ENCODE data around the gene HAND1.

The HAND1 gene

DNA sequence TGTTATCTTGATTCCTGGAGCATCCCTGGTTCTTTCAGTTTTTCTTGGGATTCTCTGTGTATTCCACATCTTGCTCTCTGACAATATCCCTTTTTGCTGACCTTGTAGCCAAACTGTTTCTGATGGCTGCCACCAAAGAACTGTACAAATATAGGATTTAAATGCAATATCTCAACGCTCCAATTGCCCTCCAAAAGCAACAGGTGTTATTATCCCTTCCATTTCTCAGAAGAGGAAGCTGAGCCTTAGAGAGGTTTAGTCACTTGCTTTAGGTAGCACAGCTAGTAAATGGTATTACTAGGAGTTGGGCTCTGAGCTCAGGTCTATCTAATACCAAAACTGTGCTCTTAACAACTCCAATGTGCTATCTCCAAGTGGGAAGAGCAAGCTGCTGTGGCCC, 24.2 kb upstream of the HAND1 start:
- Histone ChIP-seq H3K79me2 (ENCODE audit: control insufficient read depth, insufficient read depth, low read length, poor library complexity) (no peaks in the 10 kb centered on the region), H3K18ac (ENCODE audit: low read length) (no peak overlapping the region), H3K36me3 (ENCODE audit: control insufficient read depth in 1 of 2, insufficient read depth in 2 of 2, low read length in 2 of 2) (no peaks in the 10 kb centered on the region), H3K27ac (ENCODE audit: low read depth, low read length) (no peak overlapping the region), H2BK5ac (ENCODE audit: low read depth, low read length, poor library complexity) (no peak overlapping the region), H4K8ac (ENCODE audit: low read depth, low read length) (no peak overlapping the region), H2AK5ac (ENCODE audit: low read length) (peak overlapping the region; percentile 50), H3K79me1 (ENCODE audit: low read length) (peaks cover 14% of the 10 kb centered on the region), H3K9me3 (ENCODE audit: insufficient read depth, low read depth, low read length) (no peaks in the 10 kb centered on the region), H2AFZ (ENCODE audit: insufficient read depth, low read length, poor library complexity) (no peak overlapping the region), H3K27me3 (ENCODE audit: insufficient read depth, low read length) (no peaks in the 10 kb centered on the region), H4K12ac (ENCODE audit: low read depth, low read length) (no peak overlapping the region), H3K9ac (ENCODE audit: low read length) (no peak overlapping the region), H3K4me2 (ENCODE audit: low read length) (no peak overlapping the region), H3K14ac (ENCODE audit: low read length) (no peak overlapping the region), H3K4ac (ENCODE audit: low read depth, low read length) (no peak overlapping the region), H3K4me3 (ENCODE audit: low read depth, low read length) (no peak overlapping the region), H3K23ac (ENCODE audit: low read length) (no peak overlapping the region), H2BK120ac (ENCODE audit: insufficient read depth, low read length, poor library complexity) (no peak overlapping the region), H3K4me1 (ENCODE audit: control insufficient read depth in 1 of 2, insufficient read depth in 2 of 2, low read length in 2 of 2) (peaks cover 15 to 21% of the 10 kb centered on the region in 2 experiments), H4K91ac (ENCODE audit: low read depth, low read length) (no peak overlapping the region), H2BK12ac (ENCODE audit: low read length) (peak overlapping the region; percentile 26)
- no CpG with 5 or more reads among the region's 1 CpG for whole genome bisulfite sequencing (ENCODE audit: extremely low coverage, insufficient coverage, insufficient read length)
- DNase-seq: no peak

- WGBS (ENCODE audit: extremely low coverage, insufficient coverage, insufficient read length): no CpG with 5 or more reads among the region's 2 CpGs
- no peak overlapping the region for H2BK120ac ChIP-seq (ENCODE audit: insufficient read depth, low read length, poor library complexity)
- H3K79me2 ChIP-seq (ENCODE audit: control insufficient read depth, insufficient read depth, low read length, poor library complexity): no peaks in the 10 kb centered on the region
- H4K8ac ChIP-seq (ENCODE audit: low read depth, low read length): no peak overlapping the region
- H2AK5ac ChIP-seq (ENCODE audit: low read length): no peak overlapping the region
- no peak overlapping the region for H3K27ac ChIP-seq (ENCODE audit: low read depth, low read length)
- H2BK5ac ChIP-seq (ENCODE audit: low read depth, low read length, poor library complexity): no peak overlapping the region
- no peak overlapping the region for H3K4ac ChIP-seq (ENCODE audit: low read depth, low read length)
- H3K14ac ChIP-seq (ENCODE audit: low read length): no peak overlapping the region
- H4K91ac ChIP-seq (ENCODE audit: low read depth, low read length): no peak overlapping the region
- no peak overlapping the region for H4K12ac ChIP-seq (ENCODE audit: low read depth, low read length)
- DNase-seq: no peak
- peaks cover 13 to 20% of the 10 kb centered on the region in 2 experiments for H3K4me1 ChIP-seq (ENCODE audit: control insufficient read depth in 1 of 2, insufficient read depth in 2 of 2, low read length in 2 of 2)
- no peak overlapping the region for H2BK12ac ChIP-seq (ENCODE audit: low read length)
- peaks cover 14% of the 10 kb centered on the region for H3K79me1 ChIP-seq (ENCODE audit: low read length)
- no peak overlapping the region for H3K4me3 ChIP-seq (ENCODE audit: low read depth, low read length)
- no peak overlapping the region for H3K9ac ChIP-seq (ENCODE audit: low read length)
- no peak overlapping the region for H3K18ac ChIP-seq (ENCODE audit: low read length)
- H3K9me3 ChIP-seq (ENCODE audit: insufficient read depth, low read depth, low read length): no peaks in the 10 kb centered on the region
- no peak overlapping the region for H2AFZ ChIP-seq (ENCODE audit: insufficient read depth, low read length, poor library complexity)
- H3K27me3 ChIP-seq (ENCODE audit: insufficient read depth, low read length): no peaks in the 10 kb centered on the region
- no peak overlapping the region for H3K4me2 ChIP-seq (ENCODE audit: low read length)
- no peaks in the 10 kb centered on the region for H3K36me3 ChIP-seq (ENCODE audit: control insufficient read depth in 1 of 2, insufficient read depth in 2 of 2, low read length in 2 of 2)
- H3K23ac ChIP-seq (ENCODE audit: low read length): no peak overlapping the region
Measured at GRCh38 chr5:154501566-154501965, 23.5 kb upstream of the HAND1 start.

- Histone ChIP-seq H2BK5ac (ENCODE audit: low read depth, low read length, poor library complexity) (no peak overlapping the region), H3K27me3 (ENCODE audit: insufficient read depth, low read length) (no peaks in the 10 kb centered on the region), H3K9ac (ENCODE audit: low read length) (no peak overlapping the region), H3K36me3 (ENCODE audit: control insufficient read depth in 1 of 2, insufficient read depth in 2 of 2, low read length in 2 of 2) (no peaks in the 10 kb centered on the region), H3K79me1 (ENCODE audit: low read length) (peaks cover 4% of the 10 kb centered on the region), H3K79me2 (ENCODE audit: control insufficient read depth, insufficient read depth, low read length, poor library complexity) (no peaks in the 10 kb centered on the region), H2AFZ (ENCODE audit: insufficient read depth, low read length, poor library complexity) (no peak overlapping the region), H4K91ac (ENCODE audit: low read depth, low read length) (peak overlapping the region; percentile 32), H3K4ac (ENCODE audit: low read depth, low read length) (no peak overlapping the region), H3K14ac (ENCODE audit: low read length) (no peak overlapping the region), H3K18ac (ENCODE audit: low read length) (no peak overlapping the region), H3K4me2 (ENCODE audit: low read length) (no peak overlapping the region), H4K12ac (ENCODE audit: low read depth, low read length) (no peak overlapping the region), H4K8ac (ENCODE audit: low read depth, low read length) (no peak overlapping the region), H3K23ac (ENCODE audit: low read length) (no peak overlapping the region), H2BK12ac (ENCODE audit: low read length) (peak overlapping the region; percentile 67), H2BK120ac (ENCODE audit: insufficient read depth, low read length, poor library complexity) (no peak overlapping the region), H3K4me1 (ENCODE audit: control insufficient read depth in 1 of 2, insufficient read depth in 2 of 2, low read length in 2 of 2) (peaks cover 4 to 5% of the 10 kb centered on the region in 2 experiments), H3K4me3 (ENCODE audit: low read depth, low read length) (no peak overlapping the region), H3K27ac (ENCODE audit: low read depth, low read length) (no peak overlapping the region), H3K9me3 (ENCODE audit: insufficient read depth, low read depth, low read length) (no peaks in the 10 kb centered on the region), H2AK5ac (ENCODE audit: low read length) (peak overlapping the region; percentile 44)
- WGBS (ENCODE audit: extremely low coverage, insufficient coverage, insufficient read length): no CpG with 5 or more reads among the region's 2 CpGs
- no peak for DNase-seq
Measured at GRCh38 chr5:154498994-154499393, 21.0 kb upstream of the HAND1 start.

DNA sequence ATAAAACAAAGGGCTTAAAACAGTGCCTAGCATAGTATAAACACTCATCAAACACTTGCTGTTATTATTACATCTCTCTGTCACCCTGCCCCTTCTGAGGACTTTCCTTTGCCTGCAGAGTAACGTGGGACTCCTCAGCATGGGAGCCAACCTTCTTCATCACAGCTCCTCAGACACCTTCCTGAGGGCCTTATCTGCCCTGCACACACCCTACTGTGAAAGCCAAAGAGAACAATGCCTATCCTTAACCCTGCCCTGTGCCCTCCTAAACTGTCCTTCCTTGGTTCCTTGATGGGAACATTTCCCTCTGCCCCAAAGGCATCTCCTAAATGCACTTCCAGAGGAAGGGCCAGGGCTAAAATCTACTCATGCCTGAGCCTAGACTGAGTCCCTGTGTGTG, 20.6 kb upstream of the HAND1 start:
- Histone ChIP-seq H3K4ac (ENCODE audit: low read depth, low read length) (no peak overlapping the region), H3K9ac (ENCODE audit: low read length) (no peak overlapping the region), H3K4me2 (ENCODE audit: low read length) (no peak overlapping the region), H3K36me3 (ENCODE audit: control insufficient read depth in 1 of 2, insufficient read depth in 2 of 2, low read length in 2 of 2) (no peaks in the 10 kb centered on the region), H3K4me3 (ENCODE audit: low read depth, low read length) (no peak overlapping the region), H2AFZ (ENCODE audit: insufficient read depth, low read length, poor library complexity) (no peak overlapping the region), H3K9me3 (ENCODE audit: insufficient read depth, low read depth, low read length) (no peaks in the 10 kb centered on the region), H3K18ac (ENCODE audit: low read length) (no peak overlapping the region), H4K12ac (ENCODE audit: low read depth, low read length) (no peak overlapping the region), H3K23ac (ENCODE audit: low read length) (no peak overlapping the region), H2BK12ac (ENCODE audit: low read length) (peak overlapping the region; percentile 67), H3K4me1 (ENCODE audit: control insufficient read depth in 1 of 2, insufficient read depth in 2 of 2, low read length in 2 of 2) (peaks cover 4 to 5% of the 10 kb centered on the region in 2 experiments), H3K79me1 (ENCODE audit: low read length) (peaks cover 5% of the 10 kb centered on the region), H3K14ac (ENCODE audit: low read length) (peak overlapping the region; percentile 53), H4K91ac (ENCODE audit: low read depth, low read length) (peak overlapping the region; percentile 32), H4K8ac (ENCODE audit: low read depth, low read length) (no peak overlapping the region), H3K79me2 (ENCODE audit: control insufficient read depth, insufficient read depth, low read length, poor library complexity) (no peaks in the 10 kb centered on the region), H3K27me3 (ENCODE audit: insufficient read depth, low read length) (no peaks in the 10 kb centered on the region), H2BK120ac (ENCODE audit: insufficient read depth, low read length, poor library complexity) (peak overlapping the region; percentile 41), H3K27ac (ENCODE audit: low read depth, low read length) (no peak overlapping the region), H2AK5ac (ENCODE audit: low read length) (peak overlapping the region; percentile 44), H2BK5ac (ENCODE audit: low read depth, low read length, poor library complexity) (no peak overlapping the region)
- DNase-seq: no peak
- no CpG with 5 or more reads among the region's 1 CpG for WGBS (ENCODE audit: extremely low coverage, insufficient coverage, insufficient read length)

All from trophoblast cell (in vitro differentiated cells and primary cell).